HG03039 (cell line): Measurements from ENCODE around the gene GLP2R.

Experiments used
- ATAC-seq: cut with Tn5 transposase; IDR thresholded peaks from one replicate; pipeline ENCODE4 v1.9.1; 2021; ENCODE audit warnings: mild to moderate bottlenecking, moderate library complexity; ENCODE audit not compliant: unreplicated experiment

GLP2R gene

DNA sequence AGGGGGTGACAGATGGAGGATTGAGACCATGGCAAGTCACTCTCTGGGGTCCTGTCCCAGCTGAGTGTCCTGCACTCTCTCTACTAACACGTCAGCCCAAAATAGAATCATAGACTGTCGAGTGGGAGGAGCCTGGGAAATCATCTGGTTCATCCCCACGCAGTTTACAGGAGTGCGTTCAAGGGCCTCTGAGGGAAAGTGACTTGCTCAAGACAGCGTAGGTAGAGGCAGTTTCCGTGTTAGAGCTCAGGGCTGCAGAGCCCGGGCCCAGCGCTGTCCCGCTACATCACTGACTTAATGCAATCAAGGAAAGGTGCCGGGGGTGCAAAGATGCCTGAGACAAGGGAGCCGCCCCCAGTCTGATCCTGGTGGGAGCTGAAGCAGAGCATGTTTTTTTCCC, 14.2 kb upstream of the GLP2R start:
- no peak for ATAC-seq

DNA sequence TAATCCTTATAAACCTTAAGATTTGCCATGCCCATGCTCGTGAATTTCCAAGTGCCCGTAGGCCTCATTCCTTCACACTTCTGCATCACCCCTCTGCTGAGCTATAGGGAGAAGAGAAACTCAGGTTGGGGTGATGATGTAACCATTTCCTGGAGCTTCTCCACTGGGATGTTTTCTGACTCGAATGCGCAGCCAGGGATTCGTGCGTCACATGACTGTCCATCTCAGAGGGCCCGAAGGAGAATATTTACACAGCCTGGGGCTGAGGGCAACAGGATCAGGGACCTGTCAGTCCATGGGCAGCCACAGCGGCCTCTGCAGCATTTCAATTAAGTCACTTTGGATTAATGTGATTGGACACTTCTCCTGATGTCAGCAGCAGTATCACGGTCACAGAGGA, 12.6 kb upstream of the GLP2R start:
- no peak for ATAC-seq

DNA sequence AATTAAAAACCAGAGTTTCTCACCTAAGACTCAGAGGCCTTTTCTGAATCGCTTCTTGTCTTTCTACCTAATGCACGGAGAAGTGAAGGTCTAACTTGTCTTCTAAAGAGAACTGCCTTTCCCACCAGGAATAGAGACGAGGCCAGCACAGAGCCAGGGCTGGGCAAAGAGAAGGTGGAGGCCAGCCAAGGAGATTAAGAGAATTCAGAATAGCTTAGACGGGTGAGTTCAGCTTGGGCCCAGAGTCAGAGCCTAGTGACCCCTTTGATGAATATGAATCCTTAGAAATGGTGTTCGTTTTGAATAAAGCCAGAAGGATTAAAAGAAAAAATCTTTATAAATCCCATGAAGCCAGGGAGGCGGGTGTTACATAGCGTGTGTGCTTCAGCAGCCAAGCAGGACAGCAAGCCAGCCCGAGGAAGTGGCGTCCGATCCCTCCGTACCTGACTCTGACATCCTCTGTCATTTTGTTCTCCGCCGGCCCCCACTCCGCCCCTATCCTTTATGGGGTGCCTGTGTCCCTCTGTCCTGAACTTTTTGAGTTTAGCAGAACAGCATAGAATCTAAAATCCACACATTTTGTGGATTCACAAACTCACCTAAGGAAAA, 11.3 kb upstream of the GLP2R start:
- ATAC-seq, result no peak

DNA sequence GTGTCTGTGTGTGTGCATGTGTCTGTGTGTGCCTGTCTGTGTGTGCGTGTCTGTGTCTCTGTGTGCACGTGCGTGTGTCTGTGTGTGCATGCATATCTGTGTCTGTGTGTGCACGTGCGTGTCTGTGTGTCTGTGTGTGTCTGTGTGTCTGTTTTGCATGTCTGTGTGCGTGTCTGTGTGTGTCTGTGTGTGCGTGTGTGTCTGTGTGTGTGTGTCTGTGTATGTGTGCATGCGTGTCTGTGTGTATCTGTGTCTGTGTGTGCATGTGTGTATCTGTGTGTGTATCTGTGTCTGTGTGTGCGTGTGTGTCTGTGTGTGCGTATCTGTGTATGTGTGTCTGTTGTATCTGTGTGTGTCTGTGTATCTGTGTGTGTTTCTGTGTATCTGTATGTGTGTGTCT, 9.3 kb upstream of the GLP2R start:
- ATAC-seq, result no peak

DNA sequence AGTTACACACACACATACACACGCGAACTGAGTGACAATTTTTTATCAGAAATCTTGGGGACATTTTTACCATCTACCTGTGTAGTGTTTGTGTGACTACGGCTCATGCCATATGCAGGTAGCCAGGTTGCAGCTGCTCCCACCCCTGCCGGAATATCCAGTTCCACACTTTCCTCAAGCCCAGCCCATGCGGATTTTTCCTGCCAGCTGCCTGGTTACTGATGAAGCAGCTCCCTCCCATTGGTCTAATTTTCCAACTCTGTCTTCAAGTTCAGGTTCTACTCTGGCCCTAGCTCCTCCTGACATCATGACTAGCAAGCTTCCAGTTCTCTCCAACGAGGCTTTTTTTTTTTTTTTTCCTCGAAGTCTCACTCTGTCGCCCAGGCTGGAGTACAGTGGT, 8.6 kb upstream of the GLP2R start:
- no peak for ATAC-seq

DNA sequence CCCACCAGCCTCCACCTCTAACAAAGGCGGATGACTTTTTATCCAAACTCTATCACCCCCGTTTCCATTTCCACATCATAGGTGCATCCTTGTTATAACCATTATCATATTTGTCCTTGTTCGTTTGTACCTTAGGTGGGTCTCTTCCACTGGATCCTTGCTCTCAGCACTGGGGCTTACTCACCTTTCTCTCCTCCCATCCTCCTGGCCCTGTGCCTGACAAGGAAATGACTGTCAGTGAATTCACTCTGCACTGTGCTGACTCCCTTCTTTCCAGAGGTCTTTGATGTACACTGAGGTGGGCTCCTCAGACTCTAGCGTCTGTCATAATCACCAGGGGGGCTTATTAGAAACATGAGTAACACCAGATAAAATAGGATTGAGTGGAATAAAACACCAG, 7.0 kb upstream of the GLP2R start:
- no peak for ATAC-seq

DNA sequence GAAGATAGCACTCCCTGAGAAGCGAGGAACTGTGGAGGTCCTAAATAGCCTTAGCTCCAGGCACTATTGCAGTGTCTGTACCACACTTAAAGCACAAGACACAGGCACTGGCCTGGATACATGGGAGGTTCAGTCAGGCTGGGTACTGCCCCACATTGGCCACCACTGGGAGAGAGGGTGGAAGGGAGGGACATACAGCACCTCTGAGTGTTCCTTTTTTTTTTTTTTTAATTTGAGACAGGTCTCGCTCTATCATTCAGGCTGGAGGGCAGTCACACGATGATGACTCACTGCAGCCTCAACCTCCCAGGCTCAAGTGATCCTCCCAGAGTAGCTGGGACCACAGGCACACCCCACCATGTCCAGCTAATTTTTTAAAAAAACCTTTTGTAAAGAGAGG, 5.3 kb upstream of the GLP2R start:
- no peak for ATAC-seq

DNA sequence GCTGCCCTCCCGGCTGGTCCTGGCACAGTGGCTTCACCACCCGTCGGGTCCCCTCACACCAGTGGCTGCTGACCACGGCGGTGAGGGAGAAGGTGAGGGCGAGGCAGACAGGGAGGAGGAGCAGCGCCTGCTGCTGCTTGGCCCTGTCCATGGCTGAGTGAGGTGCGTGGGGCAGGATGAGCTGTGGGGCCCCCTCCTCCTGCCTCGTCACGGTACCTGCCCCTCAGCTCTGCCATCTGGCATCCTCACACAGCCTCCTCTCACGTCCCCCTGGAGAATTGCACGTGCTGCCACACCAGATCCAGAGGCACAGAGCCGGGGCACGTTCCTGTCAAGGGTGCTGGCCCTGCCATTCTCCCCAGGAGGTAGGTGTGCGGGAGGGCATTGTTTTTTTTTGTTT, 3.8 kb upstream of the GLP2R start, which contains the start of gene GSG1L2:
GSG1L2 (minus strand) TSS at position 159 of the 400 bp plus-strand sequence; CDS start at position 151, 8 bp downstream.
- no peak for ATAC-seq

DNA sequence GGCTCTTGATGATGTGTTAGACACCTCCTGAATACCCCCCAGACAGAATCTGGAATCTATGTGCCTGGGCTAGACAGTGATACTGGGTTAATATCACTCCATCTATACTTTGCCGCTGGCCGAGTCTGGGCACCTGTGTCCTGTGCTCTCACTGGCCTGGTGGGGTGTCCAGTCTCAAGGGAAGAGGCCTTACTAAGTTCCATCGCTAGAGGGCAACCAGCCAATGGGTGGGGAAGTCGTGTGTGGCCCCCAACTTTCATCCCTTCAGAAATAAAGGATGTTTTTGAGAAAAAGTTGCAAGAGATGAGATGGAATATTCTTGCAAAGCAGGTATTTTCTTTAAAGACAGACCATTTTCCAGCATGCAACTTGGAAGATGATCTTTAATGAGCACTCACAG, 1.6 kb upstream of the GLP2R start:
- ATAC-seq, result no peak

DNA sequence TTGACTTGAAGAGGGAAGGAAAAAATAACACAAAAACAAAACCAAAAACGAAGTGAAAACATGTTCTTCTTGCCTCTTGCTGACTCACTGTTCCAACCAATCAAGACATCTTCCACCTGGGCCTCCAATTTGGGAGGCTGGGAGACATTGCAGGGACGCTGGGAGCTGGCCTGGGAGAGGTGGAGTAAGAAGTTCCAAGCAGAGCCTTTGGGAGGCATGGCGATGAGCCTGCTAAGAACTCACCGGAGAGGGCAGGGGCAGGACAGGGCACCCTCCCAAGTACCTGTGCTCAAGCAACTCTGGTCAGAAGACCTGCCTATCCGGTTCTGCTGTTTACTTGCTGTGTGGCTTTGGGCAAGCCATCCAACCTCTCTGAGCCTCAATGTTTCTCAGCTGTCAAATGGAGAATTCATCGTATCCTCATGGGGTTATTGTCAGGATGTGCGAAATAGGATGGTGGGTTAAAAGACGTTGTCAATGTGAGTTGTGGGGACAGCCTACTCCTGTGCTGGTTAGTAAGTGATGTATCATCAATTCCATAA, 856 bp upstream of the GLP2R start:
- ATAC-seq, result no peak

DNA sequence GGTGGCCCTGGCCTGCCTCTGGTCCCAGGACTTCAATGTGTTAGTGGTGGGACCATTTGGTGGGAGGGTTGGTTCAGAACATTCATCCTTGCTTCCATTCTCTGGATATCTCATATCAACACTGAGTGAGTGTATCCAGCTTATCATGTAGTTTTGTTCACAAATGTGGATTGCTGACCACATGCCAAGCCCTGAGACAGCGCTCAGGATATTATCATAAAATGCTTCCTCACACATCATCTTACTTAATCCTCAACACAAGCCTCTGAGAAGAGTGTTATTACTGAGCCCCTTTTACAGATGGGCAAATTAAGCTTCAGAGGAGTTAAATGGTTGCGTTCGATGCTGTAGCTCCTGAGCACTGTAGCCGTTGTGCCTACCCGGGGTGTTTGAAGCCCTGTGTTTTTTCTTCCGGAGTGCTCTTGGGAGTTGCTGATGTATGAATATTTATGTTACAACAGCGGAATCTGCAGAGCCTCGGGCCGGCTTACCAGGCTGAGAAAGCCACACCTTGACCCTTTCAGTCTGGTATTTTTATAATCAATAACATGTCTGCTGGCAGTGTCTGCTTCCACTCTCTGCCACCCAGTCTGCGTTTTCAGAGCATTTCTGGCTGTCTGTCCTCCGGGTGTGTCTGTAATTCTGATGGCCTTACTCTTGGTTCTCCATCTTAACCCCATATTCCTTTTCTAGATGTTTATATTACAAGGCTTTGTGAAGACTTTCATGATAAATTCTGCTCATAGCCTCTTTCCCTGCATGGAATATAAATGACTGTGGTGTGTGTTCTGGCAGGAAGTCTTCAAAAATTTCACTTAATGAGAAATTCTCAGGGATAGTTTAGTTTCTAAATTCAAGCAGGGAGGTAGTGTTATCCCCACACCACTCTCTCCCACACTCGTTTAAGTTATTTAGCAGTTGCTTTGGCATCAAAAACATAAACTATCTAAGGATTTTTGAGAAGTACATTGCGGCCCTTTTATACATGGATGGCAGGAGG, 2.9 kb downstream of the GLP2R start:
- no peak for ATAC-seq

DNA sequence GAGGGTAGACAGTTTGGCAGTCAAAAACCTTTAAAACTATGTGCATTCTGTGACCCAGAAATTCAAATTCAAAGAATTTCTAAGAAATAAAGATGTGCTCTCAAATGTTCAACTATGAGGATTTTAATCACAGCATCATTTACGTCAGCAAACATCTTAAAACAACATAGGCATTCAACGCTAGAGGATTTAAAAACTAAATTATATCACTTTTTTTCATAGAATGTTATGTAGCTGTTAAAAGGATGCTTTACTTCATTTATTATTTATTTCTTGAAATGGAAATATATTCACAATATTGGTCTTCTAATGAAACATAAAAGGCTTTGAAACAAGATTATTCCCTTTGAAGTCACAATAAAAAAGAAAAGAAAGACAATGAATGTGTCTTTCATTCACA, 3.6 kb downstream of the GLP2R start:
- no peak for ATAC-seq

DNA sequence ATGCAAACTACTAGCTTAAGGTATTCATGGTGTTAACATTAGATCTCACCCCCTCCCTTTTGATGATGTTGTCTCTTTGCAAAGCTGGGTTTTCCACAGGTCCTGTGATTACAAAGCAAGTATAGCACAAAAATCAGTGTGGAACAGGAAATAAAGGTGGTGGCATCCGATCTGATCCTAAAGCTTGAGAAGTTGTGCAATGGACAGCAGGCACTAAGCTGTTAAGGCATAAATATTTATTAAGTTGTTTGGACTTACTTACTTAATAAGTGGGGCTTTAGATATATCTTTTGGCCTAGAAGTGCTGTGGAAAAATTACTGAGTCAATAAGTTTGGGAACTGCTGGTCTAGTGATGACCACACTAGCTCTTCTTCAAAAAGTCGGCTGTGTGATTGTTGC, 5.0 kb downstream of the GLP2R start:
- no peak for ATAC-seq

DNA sequence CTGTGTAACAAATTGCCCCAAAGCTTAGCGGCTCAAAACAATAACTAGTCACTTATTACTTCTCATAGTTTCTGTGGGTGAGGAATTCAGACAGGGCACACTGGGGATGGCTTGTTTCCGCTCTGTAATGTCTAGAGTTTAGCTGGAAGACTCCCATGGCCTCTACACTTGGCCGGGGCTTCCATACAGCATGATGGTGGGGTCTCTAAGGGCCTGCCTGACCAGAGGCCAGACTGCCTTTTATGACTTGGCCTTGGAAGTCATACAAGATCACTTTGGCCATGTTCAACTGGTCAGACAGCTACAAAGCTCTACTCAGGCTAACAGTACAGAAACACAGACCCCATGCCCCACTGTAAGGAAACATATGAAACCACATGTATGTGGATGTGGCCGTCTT, 8.2 kb downstream of the GLP2R start:
- ATAC-seq, result no peak

DNA sequence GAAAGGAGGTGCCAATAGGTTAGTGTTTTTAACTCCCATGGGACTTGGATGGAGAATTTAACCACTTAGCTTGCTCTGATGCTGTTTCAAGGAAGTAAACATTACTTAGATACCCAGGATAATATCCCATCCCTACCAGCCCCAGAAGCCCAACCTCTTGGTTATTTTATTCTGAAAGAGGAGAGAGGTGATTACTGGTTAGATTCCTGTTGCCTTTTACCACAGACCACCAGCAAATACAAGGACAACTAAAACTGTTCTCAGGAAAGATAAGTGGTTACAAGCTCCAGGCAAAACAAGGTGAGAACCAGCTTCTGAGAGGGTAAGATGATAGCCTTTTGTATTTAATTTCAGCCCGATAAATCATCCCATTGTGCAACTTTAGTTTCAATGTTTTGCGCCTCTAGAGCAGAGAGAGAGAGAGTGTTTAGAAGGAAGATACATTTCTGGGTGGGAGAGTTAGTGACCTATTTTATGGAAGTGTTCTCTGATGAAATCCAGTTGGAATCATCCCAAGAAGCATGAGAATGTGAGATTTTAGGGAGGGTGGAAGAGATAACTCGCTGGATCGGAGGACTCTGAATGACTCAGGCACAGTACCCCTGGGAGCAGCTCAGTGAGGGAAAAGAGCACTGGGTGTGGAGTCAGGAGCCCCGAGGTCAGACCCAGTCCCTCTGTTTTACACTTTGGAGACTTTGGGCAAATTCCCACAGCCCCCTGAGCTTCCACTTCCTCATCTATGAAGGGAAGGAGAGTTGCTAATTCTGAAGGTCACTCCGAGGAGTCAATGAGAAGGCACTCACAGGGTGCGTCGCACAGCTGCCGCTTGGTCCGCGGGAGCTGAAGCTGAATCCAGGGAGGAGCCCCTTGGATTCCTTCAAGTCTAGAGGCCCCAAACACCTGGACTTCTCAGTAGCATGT, 12.1 kb downstream of the GLP2R start:
- no peak for ATAC-seq

DNA sequence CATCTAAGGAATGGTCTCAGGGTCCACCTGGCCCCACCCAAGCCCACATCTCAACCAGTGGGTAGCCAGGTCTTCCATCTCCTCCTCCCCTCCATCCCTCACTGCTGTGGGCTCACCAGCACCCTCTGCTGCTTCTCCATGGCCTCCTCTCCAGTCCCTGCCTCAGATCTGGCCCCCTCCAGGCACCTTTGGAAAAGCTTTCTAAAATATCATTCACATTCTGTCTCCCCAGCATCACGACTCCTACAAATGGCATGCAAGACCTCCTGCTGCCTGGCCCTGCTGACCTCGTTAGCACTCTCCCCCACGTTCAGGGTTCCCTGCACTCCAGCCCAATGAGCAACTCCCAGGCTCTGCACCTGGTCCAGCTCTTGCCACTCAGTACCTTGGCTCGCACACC, 13.7 kb downstream of the GLP2R start:
- ATAC-seq, result no peak

DNA sequence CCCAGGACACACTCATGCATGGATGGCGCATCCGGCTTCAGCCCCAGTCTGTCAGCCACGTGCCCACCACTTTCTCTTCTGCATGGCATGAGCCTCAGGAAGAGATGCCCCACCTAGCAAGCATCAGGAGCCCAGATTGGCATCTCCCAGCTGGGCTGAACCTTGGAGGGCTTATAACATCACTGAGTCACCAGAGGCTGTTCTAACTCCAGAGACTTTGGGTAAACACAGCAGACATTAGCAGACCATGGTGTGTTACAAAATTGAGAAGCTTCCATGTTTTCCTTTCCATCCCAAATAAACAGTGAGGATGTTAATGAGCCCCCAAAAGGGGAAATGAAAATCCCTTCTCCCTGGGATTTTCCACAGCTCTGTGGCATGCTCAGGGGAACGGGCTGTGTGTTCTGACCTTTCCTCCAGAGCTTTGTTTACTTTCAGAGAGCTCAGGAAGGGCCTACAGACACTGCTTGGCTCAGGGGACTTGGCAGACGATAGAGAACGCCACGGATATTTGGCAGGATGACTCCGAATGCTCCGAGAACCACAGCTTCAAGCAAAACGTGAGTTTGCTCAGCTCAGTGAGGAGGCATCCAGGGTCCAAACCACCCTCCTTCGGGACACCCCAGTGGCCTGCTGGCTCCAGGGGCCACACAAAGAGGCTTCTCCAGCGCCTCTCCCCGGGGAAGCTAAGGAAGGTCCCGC, 16.5 kb downstream of the GLP2R start:
- ATAC-seq, result no peak

DNA sequence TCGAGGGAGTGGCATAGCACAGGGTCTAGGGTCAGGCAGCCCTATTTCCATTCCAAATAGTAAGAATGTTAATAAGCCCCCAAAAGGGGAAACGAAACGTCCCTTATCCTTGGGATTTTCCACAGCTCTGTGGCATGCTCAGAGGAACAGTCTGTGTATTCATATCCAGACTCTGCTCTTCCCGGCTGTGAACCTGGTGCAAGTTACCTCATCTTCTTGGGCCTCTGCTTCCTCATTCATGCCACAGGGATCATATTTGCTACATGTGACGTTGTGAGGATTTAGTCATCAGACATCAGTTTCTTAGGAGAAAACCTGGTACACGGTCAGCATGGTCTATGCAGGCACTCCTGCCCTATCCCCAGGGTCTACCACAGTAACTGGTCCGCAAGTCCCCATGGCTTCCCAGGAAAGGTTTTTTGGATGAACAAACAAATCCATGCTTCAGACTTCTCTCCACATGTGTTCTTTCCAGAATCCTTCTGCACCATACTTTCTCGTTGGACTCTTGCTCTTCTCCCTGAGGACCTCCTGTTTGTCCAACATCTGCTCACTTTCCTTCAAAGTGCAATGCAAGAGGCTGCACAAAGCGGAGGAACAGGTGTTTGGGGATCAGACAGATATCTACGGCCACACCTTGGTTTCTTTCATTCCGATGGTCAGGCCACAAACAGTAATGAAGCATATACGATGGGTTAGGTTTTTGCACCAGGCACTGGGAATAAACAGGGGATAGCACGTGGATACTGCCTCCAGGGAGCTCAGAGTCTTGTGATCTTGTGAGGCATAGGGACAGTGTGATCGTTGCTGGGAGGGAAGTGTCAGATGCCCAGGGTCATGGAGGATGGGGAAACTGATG, 17.7 kb downstream of the GLP2R start:
- ATAC-seq, result no peak

DNA sequence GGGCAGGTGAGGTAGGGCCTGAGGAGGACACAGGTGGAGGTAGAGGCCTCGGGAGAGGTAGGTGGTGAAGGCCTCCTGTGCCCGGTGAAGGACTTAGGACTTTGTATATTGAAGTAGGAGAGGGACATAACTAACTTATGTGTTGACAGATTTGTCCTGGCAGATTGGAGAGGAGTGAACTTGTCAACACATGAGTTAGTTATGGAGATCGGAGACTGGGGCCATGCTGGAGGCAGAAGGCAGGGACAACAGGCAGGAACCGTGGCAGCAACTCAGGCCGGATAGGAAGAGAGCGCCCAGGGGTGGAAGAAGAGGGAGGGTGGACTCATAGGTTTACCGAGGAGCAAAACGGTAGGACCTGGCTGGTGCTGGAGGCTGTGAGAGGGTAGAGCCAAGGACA, 18.4 kb downstream of the GLP2R start:
- ATAC-seq, result no peak
